ENCODE results near the gene RPL19.
"Not testable (repeated sequence)": the region's sequence is repeated elsewhere in the genome, so short reads cannot be mapped to it uniquely, and the experiment has no call there.

Gene RPL19

DNA sequence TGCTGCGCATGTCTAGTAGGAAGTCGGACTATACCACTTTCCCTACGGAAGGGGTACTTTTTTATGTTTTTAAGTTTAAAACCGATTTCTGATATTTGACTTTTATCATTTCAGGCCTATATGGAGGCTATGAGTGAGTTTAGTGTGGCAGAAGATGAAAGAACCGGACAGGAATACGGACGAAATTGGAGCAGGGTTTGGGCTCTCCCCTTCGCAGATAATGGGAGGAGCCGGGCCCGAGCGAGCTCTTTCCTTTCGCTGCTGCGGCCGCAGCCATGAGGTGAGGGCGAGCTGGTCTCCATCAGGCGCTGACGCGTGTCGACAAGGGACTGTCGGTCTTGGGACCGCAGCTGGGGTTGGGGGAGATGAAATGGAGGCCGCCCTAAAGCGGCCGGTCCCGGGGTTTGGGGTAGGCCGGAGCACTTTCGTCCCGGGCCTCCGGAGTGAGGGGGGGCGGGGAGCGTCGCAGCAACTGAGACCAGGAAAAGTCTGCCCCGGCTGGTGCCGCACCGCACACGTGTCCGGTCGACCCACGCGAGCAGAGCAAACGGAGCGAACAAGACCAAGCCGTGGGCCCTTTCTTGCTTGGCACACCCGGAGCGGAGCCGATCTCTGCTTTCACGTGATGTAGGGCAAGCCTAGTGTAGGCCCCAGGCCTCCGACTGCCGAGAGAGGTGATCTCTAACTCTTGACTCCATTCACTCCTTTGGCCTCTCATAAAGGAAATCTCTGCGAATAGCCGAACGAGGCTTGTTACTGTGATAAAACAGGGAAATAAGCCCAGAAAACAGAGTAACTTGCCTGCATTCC lies at the start of gene RPL19:
Gene RPL19, plus strand, starts transcription at position 214 of the 810 bp plus-strand sequence. Its CDS starts 62 bp downstream, at position 276.
- peak; percentile 85 for DNase-seq

DNA sequence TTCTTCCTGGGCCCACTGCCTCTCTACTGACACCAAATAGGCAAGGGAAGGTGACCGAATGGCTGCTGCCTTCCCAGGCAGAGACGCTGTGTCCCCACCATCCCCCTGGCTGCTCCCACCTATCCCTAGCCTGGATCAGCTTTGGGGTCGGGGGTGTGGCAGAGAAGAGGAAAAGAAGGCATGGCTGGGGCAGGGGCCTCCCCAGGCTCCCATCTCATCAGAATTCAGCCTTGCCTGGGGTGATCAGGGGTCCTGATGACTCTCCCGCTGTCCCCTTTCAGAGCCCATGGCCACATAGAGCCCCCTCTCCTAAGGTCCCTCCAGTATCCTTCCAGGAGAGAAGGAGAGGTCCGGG lies 49.3 kb upstream of the RPL19 start:
- no peak for DNase-seq

DNA sequence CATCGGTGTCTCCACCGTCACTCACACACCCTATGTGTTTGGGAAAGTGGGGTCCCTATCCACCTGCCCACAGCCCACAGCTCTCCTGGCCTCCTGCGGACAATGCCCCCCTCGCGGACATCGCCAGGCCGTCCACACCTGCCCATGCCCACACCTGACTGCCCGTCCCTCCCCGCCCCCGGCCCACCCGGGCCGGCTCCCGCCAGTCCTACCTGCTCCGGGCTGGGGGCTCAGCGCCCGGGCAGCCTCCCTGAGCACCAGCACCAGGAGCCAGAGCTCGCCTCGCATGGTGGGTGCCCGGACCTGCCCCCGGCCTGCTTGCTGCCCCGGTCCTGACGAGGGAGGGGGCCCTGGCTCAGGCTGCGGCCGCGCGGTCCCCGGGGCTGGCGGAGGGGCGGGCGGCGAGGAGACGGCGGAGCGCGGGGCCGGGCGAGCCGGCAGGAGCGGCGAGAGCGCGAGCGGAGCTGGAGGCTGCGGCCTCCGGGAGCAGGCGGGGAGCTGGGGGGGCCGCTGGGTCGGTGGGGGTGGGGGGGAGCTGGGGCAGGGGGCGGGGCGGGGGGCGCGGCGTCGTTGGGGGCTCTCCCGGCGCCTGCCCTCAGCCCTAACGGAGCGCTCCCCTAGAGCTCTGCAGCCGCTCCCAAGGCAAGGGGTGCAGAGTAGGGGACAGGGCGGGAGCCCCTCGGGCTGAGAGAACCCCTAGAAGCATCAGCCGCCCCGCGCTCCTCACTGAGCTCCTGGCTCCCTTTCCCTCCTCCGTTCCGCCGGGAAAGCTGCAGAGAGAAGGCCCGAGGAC lies 48.7 kb upstream of the RPL19 start, which contains the start of gene PLXDC1:
Gene PLXDC1, minus strand, starts transcription at position 488 of the 793 bp plus-strand sequence. Its CDS starts 200 bp downstream, at position 288.
- DNase-seq: no peak

DNA sequence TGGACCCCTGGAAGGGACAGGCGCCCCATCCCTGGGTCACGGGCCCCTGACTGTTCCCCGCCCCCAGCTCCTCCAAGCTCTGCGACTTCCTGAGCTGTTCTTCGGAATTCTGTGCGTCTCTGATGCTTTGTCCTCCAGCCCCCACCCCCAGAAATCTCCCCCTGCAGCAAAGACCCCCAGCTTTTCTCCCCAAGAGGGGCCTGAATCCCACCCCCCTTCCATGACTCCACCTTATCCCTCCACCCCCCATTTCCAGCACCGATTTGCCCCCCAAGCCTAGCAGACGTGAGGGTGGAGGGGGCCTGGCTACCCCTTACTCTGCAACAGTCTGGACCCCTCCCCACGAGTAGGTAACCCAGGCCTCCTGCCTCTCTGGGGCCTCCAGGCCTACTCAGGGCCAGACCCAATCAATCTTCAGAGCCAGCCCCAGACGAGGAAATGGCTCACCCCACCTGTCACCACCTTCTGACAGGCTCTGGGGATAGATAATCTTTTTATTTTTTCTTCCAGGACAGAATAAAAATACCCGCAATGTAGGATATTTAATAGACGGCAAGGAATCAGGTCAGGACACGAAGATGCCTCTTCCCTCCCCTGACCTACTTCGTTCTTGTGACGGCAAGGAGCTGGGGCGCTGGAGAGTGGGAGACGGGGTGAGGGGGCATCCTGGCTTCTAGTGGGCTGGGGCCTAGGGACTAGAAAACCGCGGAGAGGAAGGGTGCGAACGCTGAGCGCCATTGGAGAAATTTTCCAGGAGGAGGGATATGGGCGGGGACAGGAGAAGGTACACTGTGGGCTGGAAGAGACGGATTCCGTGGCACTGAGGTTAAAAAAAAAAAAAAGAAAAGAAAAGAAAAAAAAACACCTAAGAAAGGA lies 47.9 kb upstream of the RPL19 start:
- DNase-seq: no peak

DNA sequence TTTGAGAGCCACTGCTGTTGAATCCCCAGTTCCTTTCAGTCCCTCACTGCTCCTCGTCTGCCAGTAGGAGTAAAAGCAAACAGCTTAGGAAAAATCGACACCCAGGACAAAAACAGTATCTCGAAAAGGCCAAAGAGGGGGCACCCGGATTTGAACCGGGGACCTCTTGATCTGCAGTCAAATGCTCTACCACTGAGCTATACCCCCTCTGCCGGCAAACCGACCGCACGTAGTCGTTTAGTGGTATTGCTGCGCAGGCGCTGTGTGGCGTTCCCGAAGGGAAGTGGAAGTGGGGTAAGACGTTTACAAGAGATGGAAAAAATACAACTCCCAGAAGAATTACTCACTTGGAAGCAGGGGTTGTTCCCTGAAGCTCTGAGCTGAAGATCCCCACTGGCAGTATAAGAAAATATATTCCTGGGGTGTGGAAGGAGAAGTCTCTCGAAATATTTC lies 46.5 kb upstream of the RPL19 start:
- peak; percentile 97 for DNase-seq

GRCh38 chr17:39155654-39156053 lies 44.4 kb upstream of the RPL19 start:
- DNase-seq: no peak

DNA sequence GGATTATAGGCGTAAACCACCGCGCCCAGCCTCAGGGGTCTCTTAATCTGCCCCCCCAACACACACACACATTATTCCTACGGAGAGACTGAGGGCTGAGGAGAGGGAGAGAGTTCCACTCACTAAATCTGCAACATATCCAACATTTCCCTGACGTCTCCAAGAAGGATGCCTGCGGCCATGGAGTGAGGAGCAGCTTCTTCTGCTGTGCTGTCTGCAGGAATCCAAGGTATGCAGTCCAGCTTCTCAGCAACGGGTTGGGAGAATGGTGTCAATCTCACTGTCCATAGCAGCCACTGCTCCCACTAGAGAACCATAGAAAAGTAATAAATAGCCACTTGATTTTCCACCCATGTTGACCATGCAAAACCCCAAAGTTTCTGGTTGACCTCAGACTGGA lies 43.6 kb upstream of the RPL19 start:
- no peak for DNase-seq

- no peak for DNase-seq
These were observed 41.5 kb upstream of the RPL19 start for GRCh38 chr17:39158623-39159022.

DNA sequence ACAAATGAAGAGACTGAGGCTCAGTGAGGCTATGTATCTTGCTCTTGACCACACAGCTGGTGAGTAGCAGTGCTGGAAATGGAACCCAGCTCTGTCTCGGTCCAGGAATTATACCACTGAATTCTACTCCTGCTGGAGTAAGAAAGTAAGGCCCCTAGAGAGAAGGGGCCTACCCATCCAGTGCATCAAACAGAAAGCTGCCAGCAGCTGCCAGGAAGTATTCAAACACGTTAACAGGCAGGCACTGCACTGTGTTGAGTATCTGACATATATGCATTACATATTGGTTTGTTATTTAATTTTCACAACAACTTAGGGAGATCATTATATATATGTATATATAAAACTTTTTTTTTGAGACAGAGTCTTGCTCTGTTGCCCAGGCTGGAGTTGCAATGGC lies 38.1 kb upstream of the RPL19 start:
- no peak for DNase-seq

- peak; percentile 92 for DNase-seq
These were observed 35.4 kb upstream of the RPL19 start for GRCh38 chr17:39164675-39165143.

- DNase-seq: no peak
These were observed 34.8 kb upstream of the RPL19 start for GRCh38 chr17:39165178-39165840.

DNA sequence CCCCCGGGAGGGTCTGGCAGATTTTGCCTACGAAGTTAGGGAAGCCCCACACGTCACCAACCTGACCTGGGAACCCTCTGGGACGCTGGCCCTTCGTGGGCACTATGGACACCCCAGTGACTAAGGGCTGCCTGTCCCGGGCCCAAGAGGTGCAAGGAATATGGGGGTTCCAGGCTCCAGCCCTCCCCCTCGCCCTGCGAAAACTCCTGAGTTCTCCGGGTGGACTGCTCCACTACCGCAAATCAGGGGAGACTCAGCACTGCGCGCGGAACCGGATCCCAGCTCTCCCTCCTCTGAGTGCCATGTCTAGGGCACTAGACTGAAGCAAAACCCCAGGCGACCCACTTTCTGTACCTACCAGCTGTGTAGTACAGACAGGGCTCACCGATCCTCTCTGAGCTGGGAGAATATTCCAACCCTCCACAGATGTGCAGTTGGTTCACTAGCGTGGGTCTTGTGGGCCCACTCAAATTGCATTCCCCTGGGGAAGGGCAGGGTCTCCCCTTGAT lies 34.2 kb upstream of the RPL19 start, which contains the start of gene ARL5C:
Gene ARL5C, minus strand, starts transcription at position 321 of the 509 bp plus-strand sequence. CDS start 401 bp downstream, outside the sequence.
- no peak for DNase-seq

- DNase-seq: no peak
These were observed 33.4 kb upstream of the RPL19 start for GRCh38 chr17:39166437-39167335.

DNA sequence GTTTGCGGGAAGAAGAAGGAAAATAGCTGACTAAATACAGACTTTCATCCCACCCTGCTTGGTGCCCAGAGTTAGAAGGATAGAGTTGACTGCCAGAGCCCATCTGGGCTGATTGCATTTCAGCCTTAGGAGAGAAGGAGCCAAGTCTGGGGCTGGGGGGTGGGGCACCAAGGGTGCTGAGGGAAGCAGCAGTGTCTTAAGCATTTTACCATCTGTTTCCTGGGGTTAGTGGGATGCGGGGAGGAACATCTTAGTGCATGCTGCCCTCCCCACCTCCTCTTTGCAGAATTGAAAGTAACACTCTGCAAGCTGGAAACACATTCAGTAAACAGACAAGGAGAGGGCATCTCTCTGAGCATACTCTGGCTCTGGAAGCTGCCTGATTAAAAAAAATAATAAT lies 32.6 kb upstream of the RPL19 start:
- peak; percentile 66 for DNase-seq

- not testable (repeated sequence) for DNase-seq
These were observed 31.6 kb upstream of the RPL19 start for GRCh38 chr17:39168503-39168902.

DNA sequence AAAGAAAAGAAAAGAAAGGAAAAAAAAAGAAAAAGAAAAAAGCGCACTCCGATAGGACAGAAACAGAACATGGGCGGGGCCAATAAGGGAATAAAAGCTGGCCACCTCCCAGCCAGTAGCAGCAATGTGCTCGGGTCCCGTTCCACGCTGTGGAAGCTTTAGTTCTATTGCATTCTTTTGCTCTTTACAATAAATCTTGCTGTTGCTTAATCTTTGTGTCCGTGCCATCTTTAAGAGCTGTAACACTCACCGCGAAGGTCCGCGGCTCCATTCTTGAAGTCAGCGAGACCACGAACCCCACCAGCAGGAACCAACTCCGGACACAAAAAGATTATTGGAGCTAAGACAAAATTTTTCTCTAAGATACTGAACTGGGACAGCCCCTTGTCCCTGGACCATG lies 31.0 kb upstream of the RPL19 start:
- no peak for DNase-seq

GRCh38 chr17:39169518-39169917 lies 30.6 kb upstream of the RPL19 start:
- no peak for DNase-seq

DNA sequence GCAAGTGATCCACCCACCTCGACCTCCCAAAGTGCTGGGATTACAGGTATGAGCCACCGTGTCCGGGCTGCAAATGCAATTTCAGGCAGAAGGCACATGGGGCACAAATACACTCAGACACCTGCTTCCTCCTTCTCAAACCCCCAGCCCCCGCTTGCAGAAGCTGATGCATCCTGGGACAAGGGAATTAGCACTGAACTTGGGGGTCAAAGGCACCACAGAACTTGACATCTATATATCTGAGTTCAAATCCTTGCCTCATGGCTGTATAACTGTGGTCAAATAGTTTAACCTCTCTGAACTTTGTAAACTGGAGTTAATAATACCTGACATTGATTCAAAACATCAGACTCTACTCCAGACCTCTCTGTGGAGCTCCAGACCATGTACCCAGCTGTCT lies 30.0 kb upstream of the RPL19 start:
- no peak for DNase-seq

DNA sequence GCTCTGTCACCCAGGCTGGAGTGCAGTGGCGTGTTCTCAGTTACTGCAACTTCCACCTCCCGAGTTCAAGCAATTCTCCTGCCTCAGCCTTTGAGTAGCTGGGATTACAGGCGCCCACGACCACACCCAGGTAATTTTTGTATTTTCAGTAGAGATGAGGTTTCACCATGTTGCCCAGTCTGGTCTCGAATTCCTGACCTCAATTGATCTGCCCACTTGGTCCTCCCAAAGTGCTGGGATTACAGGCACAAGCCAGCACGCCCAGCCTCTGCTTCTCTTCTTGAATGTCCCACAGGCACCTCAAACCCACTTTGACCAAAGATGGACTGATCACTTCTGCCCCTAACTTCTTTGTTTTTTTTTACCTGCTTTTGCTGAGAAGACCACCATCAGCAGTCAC lies 29.5 kb upstream of the RPL19 start:
- no peak for DNase-seq

- no peak for DNase-seq
These were observed 28.1 kb upstream of the RPL19 start for GRCh38 chr17:39171933-39172332.

DNA sequence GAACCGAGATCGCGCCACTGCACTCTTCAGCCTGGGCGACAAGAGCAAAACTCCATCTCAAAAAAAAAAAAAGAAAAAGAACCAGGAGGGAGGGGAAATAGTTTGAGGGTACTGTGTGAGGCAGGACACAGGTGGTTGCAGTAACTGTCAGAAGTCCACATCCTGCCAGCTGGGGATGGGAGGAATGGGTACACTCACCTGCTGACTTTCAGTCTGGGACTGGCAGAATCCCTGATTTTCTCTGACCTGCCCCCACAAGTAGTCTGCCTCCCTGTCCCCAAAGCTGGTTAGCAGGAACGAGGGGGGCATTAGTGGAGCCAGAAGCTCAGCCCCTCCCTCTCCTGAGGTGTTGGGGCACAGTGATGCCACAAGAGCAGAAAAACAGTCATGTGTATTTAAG lies 27.0 kb upstream of the RPL19 start:
- no peak for DNase-seq
